ENCODE results near the gene ALG3.

The ALG3 gene

DNA sequence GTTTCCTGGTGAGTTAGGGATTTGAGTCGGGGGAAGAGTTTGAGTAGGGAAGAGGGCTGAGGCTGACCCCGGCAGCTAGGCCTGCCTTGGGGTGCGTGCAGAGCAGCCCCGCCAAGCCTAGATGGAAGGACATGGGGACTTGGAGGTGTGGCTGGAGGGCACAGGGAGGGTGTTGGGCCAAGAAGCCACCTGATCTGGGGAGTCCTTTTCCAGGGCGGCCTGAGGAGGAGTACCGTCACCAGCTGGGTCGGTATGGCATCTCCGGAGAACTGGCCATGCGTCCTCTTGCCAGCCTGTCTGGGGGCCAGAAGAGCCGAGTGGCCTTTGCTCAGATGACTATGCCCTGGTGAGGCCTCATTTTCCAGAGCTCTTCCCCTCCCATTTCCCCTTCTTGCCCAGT is 55.9 kb downstream of the ALG3 start:
- no peak for DNase-seq (ENCODE audit: low read depth)
